GM23338 (cell line): ENCODE measurements around the gene HTR1A. TPM values are rescaled to one million over a fixed set of nuclear protein-coding genes. Genes with fewer than 3 reads are reported as not detected.

Source experiments
- CTCF ChIP-seq, 2 experiments: fragments of 200-600 bp in 1 of 2; sonication (generic) in 1 of 2; conservative IDR thresholded peaks; 2 replicates each; pipeline versions ENCODE4 v1.5.1 to v1.6.1; 2016 to 2017; ENCODE audit warnings: antibody characterized with exemption in 2 of 2, low read depth in 2 of 2, mild to moderate bottlenecking in 2 of 2, moderate library complexity in 1 of 2
- ETS1 ChIP-seq: IDR thresholded peaks from 2 replicates; pipeline ENCODE4 v1.6.1; 2016; ENCODE audit warnings: antibody characterized with exemption
- EZH2 ChIP-seq: fragments of 200-600 bp; sonication (generic); IDR thresholded peaks from one replicate; pipeline ENCODE4 v1.8.0; 2017; ENCODE audit warnings: antibody characterized with exemption, mild to moderate bottlenecking, low read depth; ENCODE audit not compliant: unreplicated experiment
- EZH2phosphoT487 ChIP-seq: fragments of 200-600 bp; sonication (generic); IDR thresholded peaks from one replicate; pipeline ENCODE4 v1.8.1; 2018; ENCODE audit warnings: antibody characterized with exemption; ENCODE audit not compliant: unreplicated experiment
- JUNB ChIP-seq: IDR thresholded peaks from one replicate; pipeline ENCODE4 v1.6.1; 2016; ENCODE audit warnings: antibody characterized with exemption; ENCODE audit not compliant: unreplicated experiment
- NANOG ChIP-seq: IDR thresholded peaks from 2 replicates; pipeline ENCODE4 v1.6.1; 2016; ENCODE audit warnings: antibody characterized with exemption, borderline replicate concordance
- POLR2AphosphoS5 ChIP-seq: IDR thresholded peaks from 2 replicates; pipeline ENCODE4 v1.6.1; 2016; ENCODE audit warnings: antibody characterized with exemption, low read depth
- ZNF114 ChIP-seq: fragments of 250-450 bp; sonication (Bioruptor Pico); IDR thresholded peaks from 2 replicates; pipeline ENCODE4 v1.5.0; 2020; ENCODE audit warnings: mild to moderate bottlenecking, moderate library complexity
- ZNF331 ChIP-seq: fragments of 250-450 bp; sonication (Bioruptor Pico); IDR thresholded peaks from 2 replicates; pipeline ENCODE4 v1.5.0; 2020; ENCODE audit warnings: low read depth, mild to moderate bottlenecking, moderate library complexity
- ZNF462 ChIP-seq: fragments of 250-450 bp; sonication (Bioruptor Pico); IDR thresholded peaks from 2 replicates; pipeline ENCODE4 v1.5.0; 2020; ENCODE audit warnings: mild to moderate bottlenecking, moderate library complexity
- polyA plus RNA-seq: library from polyadenylated mRNA; unstranded; fragments of >200 nt; fragmentation: Nextera tagmentation; extraction: Ambion mirVana; gene quantifications from 2 replicates; pipeline ENCODE4 v1.2.1, GENCODE V29; 2016
- total RNA-seq: library from RNA; depleted of rRNA; stranded (reverse); fragments of >200 nt; shearing (Covaris generic); gene quantifications from 2 replicates; pipeline ENCODE4 v1.2.3, GENCODE V29; 2014

HTR1A gene
- total and polyA plus RNA-seq, 2 experiments from 2014 or later = 1.1 to 2.3 TPM

GRCh38 chr5:63931836-63932235 lies 30.4 kb downstream of the HTR1A start (continued):
- TF ChIP-seq ZNF462 (no peak), CTCF (conservative IDR thresholded peaks at IDR 0.05; ENCODE audit: low read depth in 2 of 2) (no peak), EZH2 (no peak), ZNF331 (CRISPR knock-in tag) (no peak), POLR2AphosphoS5 (no peak), JUNB (no peak), ZNF114 (CRISPR knock-in tag) (no peak), EZH2phosphoT487 (no peak), ETS1 (no peak), NANOG (no peak)
